ENCODE results near the gene TEF.
"Not testable (repeated sequence)": the region's sequence is repeated elsewhere in the genome, so short reads cannot be mapped to it uniquely, and the experiment has no call there.

Gene TEF

GRCh38 chr22:41382098-41382578 lies 396 bp downstream of the TEF start:
- H3K27me3 Mint-ChIP-seq = no peaks in the 10 kb centered on the region
- ATAC-seq (ENCODE audit: low read depth) = peak; percentile 39
- peaks cover 9% of the 10 kb centered on the region for H3K4me1 Mint-ChIP-seq
- H3K27ac Mint-ChIP-seq = peak overlapping the region; percentile 97
- no peaks in the 10 kb centered on the region for H3K36me3 Mint-ChIP-seq
- DNase-seq (ENCODE audit: low spot score in 2 of 2) = peak; percentile 65 to 73
- H3K9me3 Mint-ChIP-seq = no peaks in the 10 kb centered on the region
- H3K4me3 Mint-ChIP-seq = peak overlapping the region; percentile 93

- Mint-ChIP-seq H3K36me3 (no peaks in the 10 kb centered on the region), H3K4me1 (peaks cover 9% of the 10 kb centered on the region), H3K9me3 (no peaks in the 10 kb centered on the region), H3K27me3 (no peaks in the 10 kb centered on the region), H3K4me3 (peak overlapping the region; percentile 93), H3K27ac (peak overlapping the region; percentile 97)
- DNase-seq (ENCODE audit: low spot score in 2 of 2) (no peak), ATAC-seq (ENCODE audit: low read depth) (no peak)
Observed at GRCh38 chr22:41382610-41383009, 868 bp downstream of the TEF start.

GRCh38 chr22:41383085-41383484 lies 1.3 kb downstream of the TEF start:
- DNase-seq (ENCODE audit: low spot score in 2 of 2) (no peak), ATAC-seq (ENCODE audit: low read depth) (no peak)
- H3K36me3 Mint-ChIP-seq = no peaks in the 10 kb centered on the region
- H3K4me1 Mint-ChIP-seq = peaks cover 6% of the 10 kb centered on the region
- H3K27ac Mint-ChIP-seq = no peak overlapping the region
- no peaks in the 10 kb centered on the region for H3K9me3 Mint-ChIP-seq
- H3K4me3 Mint-ChIP-seq = peak overlapping the region; percentile 93
- no peaks in the 10 kb centered on the region for H3K27me3 Mint-ChIP-seq

- DNase-seq (ENCODE audit: low spot score in 2 of 2) = no peak
- ATAC-seq (ENCODE audit: low read depth) = no peak
- Mint-ChIP-seq H3K27ac (no peak overlapping the region), H3K9me3 (no peaks in the 10 kb centered on the region), H3K4me3 (peak overlapping the region; percentile 2), H3K4me1 (peaks cover 6% of the 10 kb centered on the region), H3K27me3 (no peaks in the 10 kb centered on the region), H3K36me3 (peaks cover 2% of the 10 kb centered on the region)
Observed at GRCh38 chr22:41384128-41384527, 2.4 kb downstream of the TEF start.

- peaks cover 6% of the 10 kb centered on the region for H3K36me3 Mint-ChIP-seq
- H3K4me3 Mint-ChIP-seq = no peak overlapping the region
- peaks cover 6% of the 10 kb centered on the region for H3K4me1 Mint-ChIP-seq
- no peak overlapping the region for H3K27ac Mint-ChIP-seq
- no peaks in the 10 kb centered on the region for H3K27me3 Mint-ChIP-seq
- no peaks in the 10 kb centered on the region for H3K9me3 Mint-ChIP-seq
- DNase-seq (ENCODE audit: low spot score in 2 of 2) = no peak
- ATAC-seq (ENCODE audit: low read depth) = no peak
Observed at GRCh38 chr22:41387341-41387740, 5.6 kb downstream of the TEF start.

- H3K27me3 Mint-ChIP-seq = no peaks in the 10 kb centered on the region
- H3K9me3 Mint-ChIP-seq = no peaks in the 10 kb centered on the region
- H3K4me3 Mint-ChIP-seq = no peak overlapping the region
- no peak overlapping the region for H3K27ac Mint-ChIP-seq
- peaks cover 9% of the 10 kb centered on the region for H3K36me3 Mint-ChIP-seq
- H3K4me1 Mint-ChIP-seq = no peaks in the 10 kb centered on the region
- ATAC-seq (ENCODE audit: low read depth) = no peak
- DNase-seq (ENCODE audit: low spot score in 2 of 2) = no peak
Observed at GRCh38 chr22:41394012-41394356, 12.2 kb downstream of the TEF start.

- Mint-ChIP-seq H3K27ac (no peak overlapping the region), H3K9me3 (no peaks in the 10 kb centered on the region), H3K4me3 (no peak overlapping the region), H3K4me1 (no peaks in the 10 kb centered on the region), H3K27me3 (no peaks in the 10 kb centered on the region), H3K36me3 (peaks cover 9% of the 10 kb centered on the region)
- DNase-seq (ENCODE audit: low spot score in 2 of 2) = no peak
- ATAC-seq (ENCODE audit: low read depth) = no peak
Observed at GRCh38 chr22:41395531-41396240, 13.9 kb downstream of the TEF start.

GRCh38 chr22:41397143-41397811 lies 15.5 kb downstream of the TEF start:
- Mint-ChIP-seq H3K27ac (no peak overlapping the region), H3K4me1 (no peaks in the 10 kb centered on the region), H3K9me3 (no peaks in the 10 kb centered on the region), H3K4me3 (no peak overlapping the region), H3K27me3 (no peaks in the 10 kb centered on the region), H3K36me3 (peaks cover 5% of the 10 kb centered on the region)
- DNase-seq (ENCODE audit: low spot score in 2 of 2) (no peak), ATAC-seq (ENCODE audit: low read depth) (no peak)

- no peaks in the 10 kb centered on the region for H3K27me3 Mint-ChIP-seq
- H3K27ac Mint-ChIP-seq = no peak overlapping the region
- no peaks in the 10 kb centered on the region for H3K9me3 Mint-ChIP-seq
Observed at GRCh38 chr22:41398921-41399320, 17.2 kb downstream of the TEF start.

GRCh38 chr22:41401781-41402648 lies 20.3 kb downstream of the TEF start:
- Mint-ChIP-seq H3K9me3 (no peaks in the 10 kb centered on the region), H3K27me3 (no peaks in the 10 kb centered on the region), H3K4me3 (no peak overlapping the region), H3K36me3 (peaks cover 2% of the 10 kb centered on the region), H3K4me1 (peaks cover 12% of the 10 kb centered on the region), H3K27ac (no peak overlapping the region)
- DNase-seq (ENCODE audit: low spot score in 2 of 2) = no peak
- ATAC-seq (ENCODE audit: low read depth) = no peak

More at GRCh38 chr22:41398921-41399320, 17.2 kb downstream of the TEF start:
- ATAC-seq (ENCODE audit: low read depth) (no peak), DNase-seq (ENCODE audit: low spot score in 2 of 2) (no peak)
- no peak overlapping the region for H3K4me3 Mint-ChIP-seq
- H3K36me3 Mint-ChIP-seq = peaks cover 5% of the 10 kb centered on the region
- peaks cover 4% of the 10 kb centered on the region for H3K4me1 Mint-ChIP-seq

GRCh38 chr22:41402851-41403250 lies 21.1 kb downstream of the TEF start:
- H3K4me3 Mint-ChIP-seq; H3K27me3 Mint-ChIP-seq; H3K27ac Mint-ChIP-seq; H3K36me3 Mint-ChIP-seq; ATAC-seq (ENCODE audit: low read depth); H3K9me3 Mint-ChIP-seq; DNase-seq (ENCODE audit: low spot score in 2 of 2): not testable (repeated sequence)
- H3K4me1 Mint-ChIP-seq = peaks cover 14% of the 10 kb centered on the region

- H3K27ac Mint-ChIP-seq = no peak overlapping the region
- no peak overlapping the region for H3K4me3 Mint-ChIP-seq
- H3K36me3 Mint-ChIP-seq = no peaks in the 10 kb centered on the region
- peak; percentile 86 for DNase-seq (ENCODE audit: low spot score in 2 of 2)
- peak; percentile 93 for ATAC-seq (ENCODE audit: low read depth)
- H3K4me1 Mint-ChIP-seq = peaks cover 17% of the 10 kb centered on the region
- H3K27me3 Mint-ChIP-seq = no peaks in the 10 kb centered on the region
- H3K9me3 Mint-ChIP-seq = no peaks in the 10 kb centered on the region
Observed at GRCh38 chr22:41403532-41404318, 22.0 kb downstream of the TEF start.

GRCh38 chr22:41405588-41405987 lies 23.8 kb downstream of the TEF start:
- Mint-ChIP-seq H3K27me3 (no peaks in the 10 kb centered on the region), H3K27ac (peak overlapping the region; percentile 47), H3K36me3 (no peaks in the 10 kb centered on the region), H3K9me3 (no peaks in the 10 kb centered on the region), H3K4me3 (no peak overlapping the region), H3K4me1 (peaks cover 21% of the 10 kb centered on the region)
- no peak for ATAC-seq (ENCODE audit: low read depth)
- DNase-seq (ENCODE audit: low spot score in 2 of 2) = no peak

All from memory B cell (primary cell).